Activated CD4-positive, alpha-beta memory T cell treated with anti-CD3 and anti-CD28 coated beads, Interleukin-2, amount 10 ng/mL, durations not matched to agents 7 days and 5 days (primary cell): ENCODE data around the gene BOC. TPM values are rescaled to one million over a fixed set of nuclear protein-coding genes. Genes with fewer than 3 reads are reported as not detected.

Experiments
- CTCF ChIA-PET: fragments of 350-600 bp; sonication (Branson Sonifier 250); formaldehyde crosslinking; loops from one replicate; lab custom pipeline; 2021; ENCODE audit warnings: antibody characterized with exemption, inconsistent platforms; lab: Charles Lee
- POLR2A ChIA-PET: fragments of 350-600 bp; sonication (Branson Sonifier 250); formaldehyde crosslinking; loops from one replicate; lab custom pipeline; 2021; ENCODE audit warnings: antibody characterized with exemption; lab: Charles Lee
- DNase-seq: peaks from one replicate; pipeline ENCODE4 v3.0.0-alpha.2; 2020
- H3K27ac Mint-ChIP-seq: one replicate; pipeline ENCODE4 v1.8.0; 2021; ENCODE audit warnings: mild to moderate bottlenecking, mixed read lengths
- H3K27me3 Mint-ChIP-seq: one replicate; pipeline ENCODE4 v1.8.0; 2021; ENCODE audit warnings: mixed read lengths
- H3K36me3 Mint-ChIP-seq: one replicate; pipeline ENCODE4 v1.8.0; 2021; ENCODE audit warnings: low read depth, mixed read lengths
- H3K4me1 Mint-ChIP-seq: one replicate; pipeline ENCODE4 v1.8.0; 2021; ENCODE audit warnings: mixed read lengths
- H3K4me3 Mint-ChIP-seq: one replicate; pipeline ENCODE4 v1.8.0; 2021; ENCODE audit warnings: mild to moderate bottlenecking, mixed read lengths
- H3K9me3 Mint-ChIP-seq: one replicate; pipeline ENCODE4 v1.8.0; 2021; ENCODE audit warnings: mixed read lengths
- total RNA-seq, 2 experiments: library from RNA; stranded (reverse); gene quantifications; one replicate each; pipeline ENCODE4 v1.2.3, GENCODE V29; 2021

The BOC gene
- total RNA-seq, 2 experiments from 2014 or later: not detected

GRCh38 chr3:113174304-113174703 lies 37.1 kb upstream of the BOC start:
- Mint-ChIP-seq H3K9me3 (no peaks in the 10 kb centered on the region), H3K27me3 (peaks cover 8% of the 10 kb centered on the region), H3K4me1 (no peaks in the 10 kb centered on the region), H3K27ac (no peak overlapping the region), H3K36me3 (no peaks in the 10 kb centered on the region), H3K4me3 (no peak overlapping the region)
- DNase-seq: no peak
- POLR2A ChIA-PET: no interaction called here
- CTCF ChIA-PET: no interaction called here

DNA sequence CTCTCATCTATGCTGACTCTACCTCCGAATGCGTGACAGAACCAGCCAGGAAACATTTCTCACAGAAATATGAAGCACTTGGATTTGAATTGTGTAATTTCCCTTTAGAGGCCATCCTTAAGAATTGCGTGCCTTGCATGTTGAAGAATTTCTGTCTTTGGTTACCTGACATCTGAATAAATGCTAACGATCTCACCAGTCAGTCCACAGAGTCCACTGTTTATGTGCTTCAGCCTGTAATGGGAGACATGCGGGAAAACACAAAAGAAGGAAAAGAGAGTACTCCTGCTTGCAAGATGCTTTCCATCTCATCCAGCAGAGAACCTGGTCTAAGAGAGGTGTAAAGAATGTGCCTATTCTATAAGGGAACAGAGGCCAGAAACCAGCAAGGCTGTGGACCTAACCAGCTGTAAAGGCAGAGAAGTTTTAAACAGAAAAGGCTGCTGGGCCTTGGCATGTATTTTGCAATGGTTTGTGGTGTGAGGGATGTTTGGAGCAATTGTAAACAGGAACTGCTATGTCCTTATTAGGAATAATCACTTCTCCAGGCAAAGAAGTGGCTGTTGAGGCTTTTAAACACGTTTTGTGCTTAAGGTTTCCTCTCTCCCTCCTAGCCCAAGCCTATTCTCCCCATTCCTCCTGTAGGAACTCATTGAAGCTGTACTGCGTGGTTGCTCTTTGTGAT lies 36.4 kb upstream of the BOC start:
- CTCF ChIA-PET: no interaction called here
- POLR2A ChIA-PET: no interaction called here
- peaks cover 8% of the 10 kb centered on the region for H3K27me3 Mint-ChIP-seq

DNA sequence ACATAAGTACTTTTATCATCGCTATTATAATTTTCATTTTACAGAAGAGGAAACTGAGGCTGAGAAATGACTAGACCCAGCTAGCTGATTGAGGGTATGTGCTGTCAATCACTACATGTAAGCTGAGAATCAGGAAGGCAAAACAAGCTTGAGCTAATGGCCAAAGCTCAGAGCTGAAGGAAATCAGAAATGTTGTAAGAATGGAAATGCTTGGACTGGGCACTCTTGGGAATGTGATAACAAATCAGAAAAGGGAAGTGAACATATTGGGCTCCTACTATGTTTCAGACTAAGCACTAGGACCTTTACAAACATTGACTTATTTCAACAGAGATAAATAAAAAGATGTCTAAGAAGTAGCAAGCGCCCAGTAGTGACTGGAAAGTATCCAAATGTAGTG lies 33.8 kb upstream of the BOC start:
- ChIA-PET CTCF (no interaction called here), POLR2A (no interaction called here)
- DNase-seq: no peak
- no peaks in the 10 kb centered on the region for H3K36me3 Mint-ChIP-seq
- H3K27me3 Mint-ChIP-seq: peaks cover 3% of the 10 kb centered on the region
- no peak overlapping the region for H3K27ac Mint-ChIP-seq
- H3K4me1 Mint-ChIP-seq: no peaks in the 10 kb centered on the region
- H3K9me3 Mint-ChIP-seq: no peaks in the 10 kb centered on the region
- H3K4me3 Mint-ChIP-seq: no peak overlapping the region

More for the DNA sequence above, 36.4 kb upstream of the BOC start:
- no peak for DNase-seq
- no peaks in the 10 kb centered on the region for H3K36me3 Mint-ChIP-seq
- H3K9me3 Mint-ChIP-seq: no peaks in the 10 kb centered on the region
- no peak overlapping the region for H3K27ac Mint-ChIP-seq
- H3K4me1 Mint-ChIP-seq: no peaks in the 10 kb centered on the region
- H3K4me3 Mint-ChIP-seq: no peak overlapping the region

DNA sequence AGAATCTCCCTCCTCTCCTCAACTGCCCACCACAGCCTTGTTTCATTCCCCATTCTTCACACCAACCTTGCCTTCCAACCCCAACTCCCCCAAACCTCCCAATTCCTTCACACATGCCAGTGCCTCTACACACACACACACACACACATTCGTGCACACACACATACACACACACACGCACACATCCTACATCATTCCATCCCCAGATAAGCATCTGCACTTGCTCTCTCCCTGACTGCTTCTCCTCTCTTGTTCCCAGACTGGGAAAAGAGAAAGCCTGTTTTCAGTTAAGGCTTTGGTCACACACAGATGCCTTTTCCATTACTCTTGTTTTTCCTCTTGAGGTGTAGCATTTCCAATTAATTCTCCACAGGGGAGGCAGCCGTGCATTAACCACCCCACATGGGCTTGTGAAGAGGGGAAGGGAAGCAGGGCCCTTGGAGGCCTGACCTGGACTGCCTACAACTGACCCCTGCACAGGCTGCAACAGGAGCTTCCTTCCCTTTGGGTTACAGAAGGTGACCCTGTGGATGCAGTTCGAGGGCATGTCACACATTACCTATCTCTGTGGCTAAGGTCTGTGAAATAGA lies 32.0 kb upstream of the BOC start:
- H3K27me3 Mint-ChIP-seq: peaks cover 6% of the 10 kb centered on the region
- CTCF ChIA-PET: no interaction called here
- H3K27ac Mint-ChIP-seq: no peak overlapping the region
- H3K36me3 Mint-ChIP-seq: no peaks in the 10 kb centered on the region
- no peak for DNase-seq
- POLR2A ChIA-PET: no interaction called here
- H3K9me3 Mint-ChIP-seq: no peaks in the 10 kb centered on the region
- no peak overlapping the region for H3K4me3 Mint-ChIP-seq
- no peaks in the 10 kb centered on the region for H3K4me1 Mint-ChIP-seq

DNA sequence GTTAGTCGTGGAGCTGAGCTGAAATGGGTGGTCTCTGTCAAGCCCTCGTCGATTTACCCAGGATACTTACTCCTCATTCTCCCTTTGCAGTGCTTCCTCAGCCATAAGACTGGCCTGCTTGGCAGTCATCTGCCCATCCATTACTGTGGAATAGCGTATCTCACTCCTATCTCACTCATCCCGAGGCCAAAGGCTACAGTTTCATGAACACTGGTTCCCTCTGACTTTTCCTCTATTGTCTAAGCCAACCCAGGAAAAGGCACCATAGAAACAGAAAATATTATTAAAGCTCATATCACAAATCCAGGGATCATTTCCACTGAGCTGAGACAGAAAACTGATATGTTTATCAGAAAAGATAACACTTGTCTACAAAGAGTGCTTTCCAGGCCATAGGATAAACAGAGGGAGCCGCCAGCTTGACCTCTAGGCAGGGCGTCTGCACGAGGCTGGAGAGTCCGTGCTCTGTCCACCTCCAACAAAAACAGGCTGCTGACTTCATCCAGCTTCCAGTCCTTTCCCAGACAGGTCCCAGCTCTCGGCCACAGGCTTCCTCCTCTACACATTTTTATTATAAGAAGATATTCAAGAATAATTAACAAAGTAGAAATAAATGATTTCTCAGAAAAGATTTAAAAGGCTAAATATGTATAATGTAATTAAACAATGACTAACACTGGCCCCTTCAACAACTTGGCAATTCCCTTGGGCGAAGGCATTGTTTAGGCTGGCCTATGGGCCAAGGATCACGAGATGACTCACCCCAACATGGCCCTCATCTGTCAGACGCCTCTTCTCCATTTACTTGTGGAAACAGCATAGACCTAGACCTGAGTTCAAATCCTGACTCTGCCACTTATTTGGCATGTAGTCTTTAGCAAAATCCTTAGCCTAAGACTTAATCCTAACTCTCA lies 27.4 kb upstream of the BOC start:
- POLR2A ChIA-PET: no interaction called here
- H3K27me3 Mint-ChIP-seq: peaks cover 3% of the 10 kb centered on the region
- H3K4me1 Mint-ChIP-seq: no peaks in the 10 kb centered on the region
- DNase-seq: no peak
- CTCF ChIA-PET: no interaction called here
- H3K27ac Mint-ChIP-seq: no peak overlapping the region
- H3K9me3 Mint-ChIP-seq: peaks cover 8% of the 10 kb centered on the region
- H3K4me3 Mint-ChIP-seq: no peak overlapping the region
- no peaks in the 10 kb centered on the region for H3K36me3 Mint-ChIP-seq

GRCh38 chr3:113185194-113185835 lies 26.0 kb upstream of the BOC start:
- CTCF ChIA-PET: no interaction called here
- POLR2A ChIA-PET: no interaction called here

DNA sequence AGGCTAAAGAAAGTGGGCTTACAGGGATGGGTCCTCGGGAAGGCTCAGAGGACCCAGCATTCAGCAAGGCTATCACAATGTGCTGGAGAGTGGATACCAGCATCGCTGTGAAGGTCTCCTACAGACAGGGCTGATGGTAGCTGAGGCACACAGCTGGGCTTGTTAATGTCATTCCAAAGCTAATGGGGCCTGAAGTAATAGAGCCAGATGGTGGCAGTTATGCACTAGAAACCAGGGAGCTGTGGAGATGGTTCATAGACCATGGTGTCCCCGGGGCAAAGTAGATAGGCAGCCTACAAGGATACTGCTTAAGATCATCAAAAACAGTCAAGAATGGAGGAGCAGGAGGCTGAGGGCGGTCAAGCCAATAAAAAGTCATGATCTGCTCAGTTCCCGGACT lies 24.8 kb upstream of the BOC start:
- peaks cover 12% of the 10 kb centered on the region for H3K9me3 Mint-ChIP-seq
- DNase-seq: no peak
- no peak overlapping the region for H3K27ac Mint-ChIP-seq
- H3K4me3 Mint-ChIP-seq: no peak overlapping the region
- H3K4me1 Mint-ChIP-seq: no peaks in the 10 kb centered on the region
- ChIA-PET CTCF (no interaction called here), POLR2A (no interaction called here)
- peaks cover 5% of the 10 kb centered on the region for H3K27me3 Mint-ChIP-seq
- no peaks in the 10 kb centered on the region for H3K36me3 Mint-ChIP-seq

More at GRCh38 chr3:113185194-113185835, 26.0 kb upstream of the BOC start:
- Mint-ChIP-seq H3K4me1 (no peaks in the 10 kb centered on the region), H3K4me3 (no peak overlapping the region), H3K27ac (no peak overlapping the region), H3K9me3 (peaks cover 12% of the 10 kb centered on the region), H3K36me3 (no peaks in the 10 kb centered on the region), H3K27me3 (peaks cover 3% of the 10 kb centered on the region)
- DNase-seq: no peak

GRCh38 chr3:113193288-113193687 lies 18.1 kb upstream of the BOC start:
- no peak for DNase-seq
- Mint-ChIP-seq H3K36me3 (no peaks in the 10 kb centered on the region), H3K9me3 (peaks cover 6% of the 10 kb centered on the region), H3K4me3 (no peak overlapping the region), H3K27ac (no peak overlapping the region), H3K4me1 (no peaks in the 10 kb centered on the region), H3K27me3 (peaks cover 1% of the 10 kb centered on the region)
- ChIA-PET POLR2A (no interaction called here), CTCF (no interaction called here)

DNA sequence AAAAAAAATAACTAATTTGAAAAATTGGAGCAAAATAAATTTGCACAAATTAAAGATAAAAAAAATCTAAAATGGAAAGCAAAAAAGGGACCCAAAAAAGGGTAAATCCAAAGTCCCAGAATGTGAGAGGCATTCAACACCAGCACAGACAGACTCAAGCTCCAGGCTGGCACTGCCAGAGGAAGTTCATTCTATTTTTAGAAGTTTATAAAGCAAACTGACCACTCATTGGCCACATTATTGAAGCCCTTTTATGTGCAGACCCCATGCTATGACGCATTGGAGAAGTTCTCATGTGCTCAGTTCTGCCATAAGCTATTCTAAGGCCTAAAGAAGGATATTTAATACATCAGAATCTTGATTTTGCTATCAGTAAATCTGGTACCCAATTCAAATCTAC lies 17.6 kb upstream of the BOC start:
- Mint-ChIP-seq H3K27me3 (peaks cover 2% of the 10 kb centered on the region), H3K9me3 (peaks cover 4% of the 10 kb centered on the region), H3K36me3 (no peaks in the 10 kb centered on the region), H3K27ac (no peak overlapping the region), H3K4me1 (no peaks in the 10 kb centered on the region), H3K4me3 (no peak overlapping the region)
- ChIA-PET CTCF (no interaction called here), POLR2A (no interaction called here)
- DNase-seq: no peak

GRCh38 chr3:113194823-113195401 lies 16.4 kb upstream of the BOC start:
- no peaks in the 10 kb centered on the region for H3K36me3 Mint-ChIP-seq
- no peak for DNase-seq
- H3K9me3 Mint-ChIP-seq: no peaks in the 10 kb centered on the region
- POLR2A ChIA-PET: no interaction called here
- H3K27me3 Mint-ChIP-seq: peaks cover 10% of the 10 kb centered on the region
- no peaks in the 10 kb centered on the region for H3K4me1 Mint-ChIP-seq
- H3K27ac Mint-ChIP-seq: no peak overlapping the region
- CTCF ChIA-PET: no interaction called here
- no peak overlapping the region for H3K4me3 Mint-ChIP-seq

- Mint-ChIP-seq H3K36me3 (no peaks in the 10 kb centered on the region), H3K4me3 (no peak overlapping the region), H3K27me3 (peaks cover 31% of the 10 kb centered on the region), H3K4me1 (no peaks in the 10 kb centered on the region), H3K9me3 (no peaks in the 10 kb centered on the region), H3K27ac (no peak overlapping the region)
- DNase-seq: no peak
- ChIA-PET POLR2A (no interaction called here), CTCF (no interaction called here)
These were observed 11.0 kb upstream of the BOC start for GRCh38 chr3:113200351-113200750.

GRCh38 chr3:113200946-113201345 lies 10.4 kb upstream of the BOC start:
- H3K27ac Mint-ChIP-seq: no peak overlapping the region
- no peak overlapping the region for H3K4me3 Mint-ChIP-seq
- H3K36me3 Mint-ChIP-seq: no peaks in the 10 kb centered on the region
- no peaks in the 10 kb centered on the region for H3K9me3 Mint-ChIP-seq
- peaks cover 33% of the 10 kb centered on the region for H3K27me3 Mint-ChIP-seq
- no peaks in the 10 kb centered on the region for H3K4me1 Mint-ChIP-seq
- no peak for DNase-seq
- CTCF ChIA-PET: no interaction called here
- POLR2A ChIA-PET: no interaction called here

DNA sequence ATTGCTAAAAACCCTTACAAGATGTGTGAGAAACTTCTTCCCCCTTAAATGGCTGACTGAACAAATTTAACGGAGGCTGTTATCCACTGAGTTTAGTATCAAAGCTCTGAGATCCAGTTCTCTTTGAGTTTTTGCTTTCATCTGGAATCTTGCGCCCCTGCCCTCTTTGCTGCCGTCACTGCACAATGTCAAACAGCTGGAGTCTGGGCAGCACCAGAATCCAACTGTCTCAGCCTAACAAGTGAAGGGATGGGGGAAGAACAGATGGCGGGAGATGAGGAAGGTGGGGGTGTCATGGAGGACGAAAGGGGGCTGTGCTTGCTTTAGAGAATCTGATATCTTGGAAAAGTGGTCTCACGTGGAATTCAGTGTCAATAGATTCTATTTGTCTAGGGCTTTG lies 7.0 kb upstream of the BOC start:
- H3K4me1 Mint-ChIP-seq: no peaks in the 10 kb centered on the region
- H3K4me3 Mint-ChIP-seq: no peak overlapping the region
- ChIA-PET CTCF (no interaction called here), POLR2A (no interaction called here)
- no peaks in the 10 kb centered on the region for H3K36me3 Mint-ChIP-seq
- no peak overlapping the region for H3K27ac Mint-ChIP-seq
- H3K9me3 Mint-ChIP-seq: no peaks in the 10 kb centered on the region
- DNase-seq: no peak
- H3K27me3 Mint-ChIP-seq: peaks cover 51% of the 10 kb centered on the region
